GM19455 (cell line): ENCODE measurements around the gene LRRC18.

Experiments
- ATAC-seq: cut with Tn5 transposase; IDR thresholded peaks from one replicate; pipeline ENCODE4 v1.9.1; 2021; ENCODE audit not compliant: unreplicated experiment

LRRC18 gene

DNA sequence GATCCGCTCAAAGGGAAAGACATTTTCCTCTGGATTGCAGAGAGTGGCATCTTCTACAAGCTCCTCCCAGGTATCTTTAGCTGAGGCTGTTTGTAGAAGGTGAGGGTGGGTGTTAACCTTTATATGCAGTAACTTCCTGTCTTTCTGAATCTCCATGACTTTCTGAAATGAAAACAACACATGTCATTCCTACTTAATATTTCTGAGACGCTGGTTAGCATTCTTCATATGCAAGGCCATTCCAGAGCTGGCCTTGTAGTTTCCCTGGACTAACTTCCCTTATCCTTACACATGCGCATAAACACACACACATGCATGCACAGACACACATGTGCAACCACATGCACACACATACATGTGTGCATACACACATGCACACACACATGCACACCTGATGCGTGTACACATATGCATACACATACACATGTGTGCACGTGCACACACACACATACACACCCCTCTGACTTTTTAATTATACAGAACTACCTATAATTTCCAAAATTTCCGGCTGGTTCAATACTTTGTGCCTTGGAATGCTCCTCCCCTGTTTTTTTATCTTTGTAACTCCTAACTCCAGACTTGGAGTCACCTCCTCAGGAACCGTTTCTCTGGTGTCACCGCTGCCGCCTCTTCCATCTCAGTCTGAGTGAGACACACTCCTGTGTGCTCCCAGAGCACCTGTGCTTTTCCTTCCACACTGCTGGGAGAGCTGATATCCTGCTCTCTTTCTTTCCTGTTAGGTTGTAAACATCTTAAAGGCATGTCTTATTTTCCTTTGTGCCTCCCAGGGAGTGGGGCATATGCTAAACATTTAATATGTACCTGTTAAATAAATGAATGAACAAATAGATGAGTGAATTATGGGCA lies 55.2 kb downstream of the LRRC18 start:
- ATAC-seq = no peak

DNA sequence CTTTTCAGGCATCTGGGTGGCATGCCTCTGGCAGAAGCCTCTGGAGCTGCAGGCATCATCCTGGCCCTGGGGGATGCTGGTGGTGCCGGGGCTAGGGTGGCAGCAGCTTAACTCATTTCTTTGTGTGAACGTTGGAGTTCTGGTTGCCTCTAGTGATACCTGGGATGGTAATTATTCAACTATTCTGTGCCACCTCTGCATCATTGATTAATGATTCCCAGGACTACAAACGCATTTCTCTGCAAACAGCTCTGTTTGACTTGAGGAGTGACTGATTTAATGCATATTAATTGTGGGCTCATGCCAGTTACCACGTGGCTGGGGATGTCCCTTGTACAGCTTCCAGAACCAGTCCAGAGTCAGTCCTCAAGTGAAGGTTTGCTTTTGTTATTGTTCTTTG lies 55.9 kb downstream of the LRRC18 start:
- no peak for ATAC-seq

DNA sequence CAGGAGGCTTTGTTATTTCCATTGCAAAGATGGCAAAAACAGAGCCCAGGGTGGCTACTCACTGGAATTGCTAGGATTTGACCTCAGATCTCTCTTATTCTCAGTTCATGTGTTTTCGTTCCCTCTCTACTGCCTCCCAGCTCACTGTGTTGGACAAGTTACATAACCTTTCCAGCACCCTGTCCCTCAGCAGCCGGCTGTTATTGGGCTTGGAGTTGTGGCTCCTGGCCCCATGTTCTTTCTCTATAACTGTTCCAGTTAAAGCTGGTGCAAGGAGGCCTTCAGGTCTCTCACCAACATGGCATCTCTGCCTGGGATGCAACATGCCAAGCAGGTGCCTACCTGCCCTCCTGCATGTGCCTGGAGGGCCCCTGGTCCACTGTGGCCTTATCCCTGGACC lies 56.8 kb downstream of the LRRC18 start:
- no peak for ATAC-seq

DNA sequence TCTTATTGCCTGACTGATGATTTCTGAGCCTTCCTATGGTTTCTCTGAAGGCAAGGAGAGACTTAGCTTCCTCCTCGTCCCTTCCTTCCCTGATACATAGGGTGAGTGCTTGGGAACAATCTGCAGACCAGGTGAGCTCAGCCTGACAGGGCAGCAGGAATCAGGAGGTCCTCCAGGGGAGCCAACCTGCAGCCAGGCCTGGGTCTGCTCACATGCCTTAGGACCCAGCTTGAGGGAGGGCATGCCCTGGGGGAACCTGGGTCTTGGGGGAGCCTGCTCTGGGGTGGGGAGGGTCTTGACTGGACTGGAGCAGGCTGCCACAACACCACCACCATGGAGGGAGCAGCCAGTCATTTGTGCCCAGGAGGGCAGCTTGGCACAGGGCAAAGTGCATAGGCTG lies 57.7 kb downstream of the LRRC18 start:
- ATAC-seq = no peak

DNA sequence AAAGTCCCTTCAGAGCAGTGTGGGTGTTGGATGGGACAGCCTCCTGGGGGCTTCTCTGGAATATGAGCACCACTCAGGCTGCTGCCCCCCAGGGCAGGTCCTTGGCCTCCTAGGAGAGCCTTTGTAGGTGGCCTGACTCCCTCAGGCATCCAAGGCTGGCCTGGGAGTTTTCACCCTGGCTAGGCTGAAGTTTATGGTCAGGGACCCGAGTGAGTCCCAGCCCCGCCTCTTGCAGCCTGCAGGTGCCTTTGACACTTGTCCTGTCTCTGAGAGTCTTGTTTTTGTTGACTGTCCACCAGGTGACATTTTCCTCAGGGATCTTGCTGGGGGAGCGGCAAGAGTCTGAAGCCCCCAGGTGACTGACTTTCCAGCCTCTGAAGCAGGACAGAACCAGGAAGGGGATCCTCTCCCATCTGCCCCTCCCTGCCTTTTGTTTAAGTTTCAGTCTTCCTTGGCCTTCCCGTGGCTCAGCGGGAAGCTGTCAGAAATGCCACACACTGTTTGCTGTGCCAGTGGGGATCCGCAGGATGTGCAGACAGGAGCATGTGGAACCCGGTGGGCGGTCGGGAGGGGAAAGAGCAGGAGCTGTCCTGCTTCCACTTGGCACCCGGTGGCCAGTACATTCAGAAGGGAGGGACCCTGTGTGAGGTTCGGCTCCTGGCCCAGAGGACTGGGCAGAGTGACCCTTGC lies 59.5 kb downstream of the LRRC18 start:
- ATAC-seq = no peak

DNA sequence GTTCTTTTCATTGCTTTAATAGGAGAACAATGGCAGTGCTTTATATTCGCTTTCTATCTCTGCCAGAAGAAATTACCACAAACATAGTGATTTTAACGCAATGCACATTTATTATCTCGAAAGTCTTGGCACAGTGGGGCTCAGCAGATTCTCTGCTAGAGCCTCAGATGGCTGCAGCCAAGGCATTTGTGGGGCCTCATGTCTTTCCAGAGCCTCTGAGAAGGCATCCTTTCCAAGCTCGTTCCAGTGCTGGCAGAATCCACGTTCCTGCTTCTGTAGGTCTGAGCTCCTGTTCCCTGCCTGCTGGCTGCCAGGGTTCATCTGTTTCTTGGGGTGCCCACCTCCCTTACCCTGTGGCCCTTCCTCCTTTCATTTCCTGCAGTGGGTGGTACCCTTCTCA lies 60.2 kb downstream of the LRRC18 start:
- ATAC-seq = no peak

DNA sequence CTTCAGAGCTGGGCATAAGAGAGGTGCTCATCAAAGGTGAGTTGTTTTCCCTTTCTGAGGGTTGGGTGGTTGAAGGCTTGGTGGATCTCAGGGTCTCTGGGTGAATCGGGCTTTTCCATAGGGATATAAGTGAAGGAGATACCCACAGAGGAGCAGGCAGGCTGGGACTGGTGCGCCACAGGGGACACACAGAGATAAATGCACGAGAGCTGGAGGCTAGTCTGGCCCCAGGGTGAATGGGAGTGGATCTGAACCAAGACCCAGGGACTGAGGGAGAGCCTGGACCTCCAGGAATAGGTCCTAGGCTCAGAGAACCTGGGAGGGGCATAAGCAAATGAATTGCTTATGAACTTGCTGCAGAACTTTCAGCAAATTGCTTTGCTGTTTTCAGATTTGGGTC lies 61.5 kb downstream of the LRRC18 start:
- no peak for ATAC-seq

DNA sequence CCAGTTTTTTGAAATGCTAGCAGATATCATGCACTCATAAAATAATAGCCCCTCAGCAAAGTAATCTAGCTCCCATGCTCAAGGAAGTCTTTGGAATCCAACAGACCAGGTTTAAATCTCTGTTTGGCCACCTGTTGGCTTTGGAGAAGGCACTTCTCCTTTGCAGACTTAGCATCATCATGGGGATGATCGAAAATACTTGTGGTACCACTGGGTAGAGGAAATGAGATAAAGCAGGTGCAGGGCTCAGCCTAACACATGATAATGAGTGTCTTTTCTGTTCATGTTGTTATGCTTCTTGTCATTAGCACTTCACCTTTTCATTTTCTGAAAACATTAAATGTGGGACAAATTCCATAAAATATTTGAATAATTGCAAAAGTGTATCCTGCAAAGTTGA lies 67.4 kb downstream of the LRRC18 start:
- no peak for ATAC-seq
